Gastroesophageal sphincter (tissue), 4 donors: Measurements from ENCODE around the gene PLXDC2. TPM values are rescaled to one million over a fixed set of nuclear protein-coding genes. Genes with fewer than 3 reads are reported as not detected.
A peak's percentile ranks its signal among the peaks of the same experiment; 100 is the strongest.
"Not testable (repeated sequence)": the region's sequence is repeated elsewhere in the genome, so short reads cannot be mapped to it uniquely, and the experiment has no call there.

Experiments
- ATAC-seq: fragments of 150-250 bp; one replicate; pipeline ENCODE4 v1.9.1; 2016; ENCODE audit warnings: mild to moderate bottlenecking, moderate library complexity
- H3K27ac ChIP-seq, 4 donors: fragments of 200-600 bp; sonication (generic) in 3 of 4; 1 replicate in 3 of 4; 2 replicates in 1 of 4; pipeline ENCODE4 v1.5.1; 2016 to 2019
- H3K27me3 ChIP-seq: fragments of 200-600 bp; sonication (generic); one replicate; pipeline ENCODE4 v1.5.1; 2019
- H3K36me3 ChIP-seq, 2 donors: fragments of 200-600 bp; sonication (generic); one replicate each; pipeline ENCODE4 v1.5.1; 2019; ENCODE audit warnings: control low read depth in 1 of 2
- H3K4me1 ChIP-seq, 3 donors: fragments of 200-600 bp; sonication (generic); 1 replicate in 2 of 3; 2 replicates in 1 of 3; pipeline ENCODE4 v1.5.1; 2016 to 2019; ENCODE audit warnings: control low read depth in 2 of 3
- H3K4me3 ChIP-seq, 2 donors: fragments of 200-600 bp; sonication (generic); one replicate each; pipeline ENCODE4 v1.5.1; 2019; ENCODE audit warnings: mild to moderate bottlenecking in 1 of 2, moderate library complexity in 1 of 2
- H3K9me3 ChIP-seq, 3 donors: fragments of 200-600 bp; sonication (generic); one replicate each; pipeline ENCODE4 v1.5.1; 2017 to 2019; ENCODE audit warnings: control low read depth in 2 of 3
- CTCF ChIP-seq, 4 experiments: fragments of 200-600 bp in 2 of 4; fragments of 450-650 bp in 2 of 4; sonication (generic) in 1 of 4; IDR thresholded peaks; one replicate each; pipeline ENCODE4 v1.5.1; 2017 to 2019; ENCODE audit warnings: antibody characterized with exemption in 4 of 4, mild to moderate bottlenecking in 2 of 4, moderate library complexity in 2 of 4
- EP300 ChIP-seq: sonication (generic); formaldehyde crosslinking; IDR thresholded peaks from one replicate; pipeline ENCODE4 v1.6.1; 2017; ENCODE audit warnings: antibody characterized with exemption, mild to moderate bottlenecking
- POLR2A ChIP-seq, 2 donors: fragments of 450-650 bp; IDR thresholded peaks; one replicate each; pipeline ENCODE4 v1.6.1; 2017; ENCODE audit warnings: antibody characterized with exemption in 2 of 2, mild to moderate bottlenecking in 2 of 2, moderate library complexity in 1 of 2
- POLR2AphosphoS5 ChIP-seq: sonication (generic); formaldehyde crosslinking; IDR thresholded peaks from one replicate; pipeline ENCODE4 v1.6.1; 2017; ENCODE audit warnings: antibody characterized with exemption
- WGBS, 2 donors: methylation state at CpG; one replicate each; pipeline ENCODE4 v1.1.5; 2018; ENCODE audit warnings: low coverage in 1 of 2; 5-methylcytosine and 5-hydroxymethylcytosine counted together
- total RNA-seq, 4 donors: library from RNA; depleted of rRNA; stranded (reverse); fragments of >200 nt; gene quantifications; one replicate each; pipeline ENCODE4 v1.1.0, GENCODE V29; 2016

PLXDC2 gene
- total RNA-seq, 4 donors from 2014 or later, result 32.3 to 65.5 (median 50.5) TPM

GRCh38 chr10:19993714-19994315 is 177.6 kb downstream of the PLXDC2 start:
- Histone ChIP-seq H3K4me3 (no peak overlapping the region), H3K4me1 (peaks cover 0 to 9% (median 0%) of the 10 kb centered on the region in 3 donors), H3K36me3 (no peaks in the 10 kb centered on the region), H3K9me3 (no peaks in the 10 kb centered on the region), H3K27ac (no peak overlapping the region), H3K27me3 (no peaks in the 10 kb centered on the region)
- TF ChIP-seq POLR2AphosphoS5 (no peak), CTCF (IDR thresholded peaks at IDR 0.05) (no peak), EP300 (no peak)
- 56 to 81% methylated on average over 3 of the region's 3 CpGs for WGBS, 2 donors
- no peak for ATAC-seq

GRCh38 chr10:19998482-19998881 is 182.2 kb downstream of the PLXDC2 start:
- Histone ChIP-seq H3K4me1 (peaks cover 0 to 12% (median 0%) of the 10 kb centered on the region in 3 donors), H3K27ac (no peak overlapping the region), H3K36me3 (peaks cover 0 to 15% of the 10 kb centered on the region in 2 donors), H3K4me3 (no peak overlapping the region), H3K9me3 (no peaks in the 10 kb centered on the region), H3K27me3 (no peaks in the 10 kb centered on the region)
- no peak for ATAC-seq
- TF ChIP-seq CTCF (IDR thresholded peaks at IDR 0.05) (no peak), EP300 (no peak), POLR2AphosphoS5 (no peak), POLR2A (IDR thresholded peaks at IDR 0.05) (no peak)
- 63 to 74% methylated on average over 1 to 2 of the region's 2 CpGs for WGBS, 2 donors

GRCh38 chr10:19999431-19999830 is 183.2 kb downstream of the PLXDC2 start:
- no peaks in the 10 kb centered on the region for H3K27me3 ChIP-seq
- peaks cover 0 to 15% of the 10 kb centered on the region in 2 donors for H3K36me3 ChIP-seq
- H3K9me3 ChIP-seq, result no peaks in the 10 kb centered on the region
- 71 to 79% methylated on average over 1 of the region's 1 CpG for WGBS, 2 donors
- H3K27ac ChIP-seq, result no peak overlapping the region
- peaks cover 3 to 22% (median 4%) of the 10 kb centered on the region in 3 donors for H3K4me1 ChIP-seq
- TF ChIP-seq CTCF (IDR thresholded peaks at IDR 0.05) (no peak), POLR2AphosphoS5 (no peak), EP300 (no peak)
- no peak for ATAC-seq
- no peak overlapping the region for H3K4me3 ChIP-seq

- 96 to 97% methylated on average over 2 of the region's 2 CpGs for WGBS, 2 donors
- Histone ChIP-seq H3K36me3 (peaks cover 0 to 15% of the 10 kb centered on the region in 2 donors), H3K4me1 (peaks cover 4 to 39% (median 4%) of the 10 kb centered on the region in 3 donors)
- not testable (repeated sequence) for H3K27me3 ChIP-seq, H3K9me3 ChIP-seq, H3K27ac ChIP-seq, H3K4me3 ChIP-seq, ATAC-seq
Measured at GRCh38 chr10:20002026-20002425, 185.8 kb downstream of the PLXDC2 start.

- peaks cover 0 to 15% of the 10 kb centered on the region in 2 donors for H3K36me3 ChIP-seq
- WGBS, 2 donors, result 67 to 88% methylated on average over 3 of the region's 3 CpGs
- no peak overlapping the region for H3K4me3 ChIP-seq
- TF ChIP-seq EP300 (no peak), CTCF (IDR thresholded peaks at IDR 0.05) (no peak)
- peak overlapping the region in 1 of 4 donors; percentile 38 for H3K27ac ChIP-seq
- H3K9me3 ChIP-seq, result no peaks in the 10 kb centered on the region
- H3K27me3 ChIP-seq, result no peaks in the 10 kb centered on the region
- no peak for ATAC-seq
- peaks cover 5 to 46% (median 6%) of the 10 kb centered on the region in 3 donors for H3K4me1 ChIP-seq
Measured at GRCh38 chr10:20002657-20003056, 186.4 kb downstream of the PLXDC2 start.
